ENCODE data around the gene SBK2. TPM values are rescaled to one million over a fixed set of nuclear protein-coding genes. Genes with fewer than 3 reads are reported as not detected.

The SBK2 gene
- total RNA-seq, 2 experiments from 2014 or later = not detected

DNA sequence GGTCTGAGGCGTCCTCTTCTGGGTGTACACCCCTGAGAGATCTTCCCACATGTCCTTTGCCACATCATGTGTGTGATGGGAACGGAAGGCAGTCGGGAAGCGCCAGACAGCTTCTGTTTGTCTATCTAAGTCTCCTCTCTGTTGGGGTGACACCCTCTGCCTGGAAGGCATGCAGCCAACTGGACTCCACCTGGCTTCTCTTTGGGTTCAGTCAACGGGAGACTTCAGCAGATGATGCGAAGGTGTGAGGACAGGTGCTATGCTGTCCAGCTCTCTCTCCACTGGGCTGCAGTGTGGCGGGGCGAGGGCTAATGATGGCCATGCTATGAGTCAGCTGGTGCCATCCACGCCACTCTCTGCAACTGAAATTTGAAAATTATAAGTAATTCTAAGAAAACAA lies 22.8 kb upstream of the SBK2 start:
- H3K27ac Mint-ChIP-seq = no peak overlapping the region
- no peaks in the 10 kb centered on the region for H3K36me3 Mint-ChIP-seq (ENCODE audit: low read depth)
- no peaks in the 10 kb centered on the region for H3K9me3 Mint-ChIP-seq
- Histone ChIP-seq H3K27ac (ENCODE audit: low read depth in 1 of 2, low read length in 2 of 2) (no peak overlapping the region), H3K9me3 (ENCODE audit: control insufficient read depth in 1 of 2, insufficient read depth in 1 of 2, low read length in 2 of 2) (peaks cover 0 to 5% of the 10 kb centered on the region in 2 experiments), H3K27me3 (ENCODE audit: control insufficient read depth in 1 of 2, insufficient read depth in 2 of 2, low read length in 2 of 2) (peaks cover 0 to 2% of the 10 kb centered on the region in 2 experiments), H3K4me1 (ENCODE audit: insufficient read depth, low read length) (no peaks in the 10 kb centered on the region), H3K36me3 (ENCODE audit: insufficient read depth, low read length) (no peaks in the 10 kb centered on the region), H3K4me3 (ENCODE audit: low read length) (no peak overlapping the region)
- ChIA-PET CTCF (interaction anchor here (0.7 kb wide), 1 partner anchor 61 kb away, joined by 3 read pairs; no protein-coding TSS in a partner anchor), POLR2A (no interaction called here)
- peaks cover 4% of the 10 kb centered on the region for H3K27me3 Mint-ChIP-seq
- TF ChIP-seq, protein P1, sequence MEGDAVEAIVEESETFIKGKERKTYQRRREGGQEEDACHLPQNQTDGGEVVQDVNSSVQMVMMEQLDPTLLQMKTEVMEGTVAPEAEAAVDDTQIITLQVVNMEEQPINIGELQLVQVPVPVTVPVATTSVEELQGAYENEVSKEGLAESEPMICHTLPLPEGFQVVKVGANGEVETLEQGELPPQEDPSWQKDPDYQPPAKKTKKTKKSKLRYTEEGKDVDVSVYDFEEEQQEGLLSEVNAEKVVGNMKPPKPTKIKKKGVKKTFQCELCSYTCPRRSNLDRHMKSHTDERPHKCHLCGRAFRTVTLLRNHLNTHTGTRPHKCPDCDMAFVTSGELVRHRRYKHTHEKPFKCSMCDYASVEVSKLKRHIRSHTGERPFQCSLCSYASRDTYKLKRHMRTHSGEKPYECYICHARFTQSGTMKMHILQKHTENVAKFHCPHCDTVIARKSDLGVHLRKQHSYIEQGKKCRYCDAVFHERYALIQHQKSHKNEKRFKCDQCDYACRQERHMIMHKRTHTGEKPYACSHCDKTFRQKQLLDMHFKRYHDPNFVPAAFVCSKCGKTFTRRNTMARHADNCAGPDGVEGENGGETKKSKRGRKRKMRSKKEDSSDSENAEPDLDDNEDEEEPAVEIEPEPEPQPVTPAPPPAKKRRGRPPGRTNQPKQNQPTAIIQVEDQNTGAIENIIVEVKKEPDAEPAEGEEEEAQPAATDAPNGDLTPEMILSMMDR (IDR thresholded peaks at IDR 0.05) = no peak
- DNase-seq (no peak), ATAC-seq (ENCODE audit: poor library complexity) (no peak)
- intact Hi-C loops (cut with DNase I, micrococcal nuclease) = no loop called here
- no peaks in the 10 kb centered on the region for H3K4me1 Mint-ChIP-seq (ENCODE audit: low read depth)
- no peak overlapping the region for H3K4me3 Mint-ChIP-seq

- Histone ChIP-seq H3K4me3 (ENCODE audit: low read length) (no peak overlapping the region), H3K4me1 (ENCODE audit: insufficient read depth, low read length) (no peaks in the 10 kb centered on the region), H3K27ac (ENCODE audit: low read depth in 1 of 2, low read length in 2 of 2) (no peak overlapping the region), H3K36me3 (ENCODE audit: insufficient read depth, low read length) (no peaks in the 10 kb centered on the region), H3K27me3 (ENCODE audit: control insufficient read depth in 1 of 2, insufficient read depth in 2 of 2, low read length in 2 of 2) (peaks cover 0 to 6% of the 10 kb centered on the region in 2 experiments), H3K9me3 (ENCODE audit: control insufficient read depth in 1 of 2, insufficient read depth in 1 of 2, low read length in 2 of 2) (no peaks in the 10 kb centered on the region)
- Mint-ChIP-seq H3K4me1 (ENCODE audit: low read depth) (no peaks in the 10 kb centered on the region), H3K27me3 (peaks cover 8% of the 10 kb centered on the region), H3K9me3 (no peaks in the 10 kb centered on the region), H3K36me3 (ENCODE audit: low read depth) (no peaks in the 10 kb centered on the region), H3K4me3 (no peak overlapping the region), H3K27ac (no peak overlapping the region)
- intact Hi-C loops (cut with DNase I, micrococcal nuclease) = no loop called here
- no peak for DNase-seq
- TF ChIP-seq, protein P1 (IDR thresholded peaks at IDR 0.05) = no peak
- ChIA-PET POLR2A (no interaction called here), CTCF (no interaction called here)
- ATAC-seq (ENCODE audit: poor library complexity) = no peak
These were observed 17.8 kb upstream of the SBK2 start for GRCh38 chr19:55554741-55555152.

GRCh38 chr19:55554302-55554701 lies 17.4 kb upstream of the SBK2 start:
- DNase-seq = no peak
- Histone ChIP-seq H3K4me1 (ENCODE audit: insufficient read depth, low read length) (no peaks in the 10 kb centered on the region), H3K36me3 (ENCODE audit: insufficient read depth, low read length) (no peaks in the 10 kb centered on the region), H3K9me3 (ENCODE audit: control insufficient read depth in 1 of 2, insufficient read depth in 1 of 2, low read length in 2 of 2) (no peaks in the 10 kb centered on the region), H3K27me3 (ENCODE audit: control insufficient read depth in 1 of 2, insufficient read depth in 2 of 2, low read length in 2 of 2) (peaks cover 3 to 6% of the 10 kb centered on the region in 2 experiments), H3K4me3 (ENCODE audit: low read length) (no peak overlapping the region), H3K27ac (ENCODE audit: low read depth in 1 of 2, low read length in 2 of 2) (no peak overlapping the region)
- no peak for ATAC-seq (ENCODE audit: poor library complexity)
- no peak overlapping the region for H3K27ac Mint-ChIP-seq
- peaks cover 11% of the 10 kb centered on the region for H3K27me3 Mint-ChIP-seq
- no peaks in the 10 kb centered on the region for H3K4me1 Mint-ChIP-seq (ENCODE audit: low read depth)
- ChIA-PET POLR2A (no interaction called here), CTCF (no interaction called here)
- no peak overlapping the region for H3K4me3 Mint-ChIP-seq
- TF ChIP-seq, protein P1 (IDR thresholded peaks at IDR 0.05) = no peak
- intact Hi-C loops (cut with DNase I, micrococcal nuclease) = no loop called here
- H3K36me3 Mint-ChIP-seq (ENCODE audit: low read depth) = no peaks in the 10 kb centered on the region
- no peaks in the 10 kb centered on the region for H3K9me3 Mint-ChIP-seq

All from CD4-positive, alpha-beta T cell (primary cell).